HG03097 (cell line): ENCODE measurements around the gene SH2D4B.
"Not testable (repeated sequence)": the region's sequence is repeated elsewhere in the genome, so short reads cannot be mapped to it uniquely, and the experiment has no call there.

Experiments
- ATAC-seq: cut with Tn5 transposase; IDR thresholded peaks from one replicate; pipeline ENCODE4 v1.9.1; 2021; ENCODE audit not compliant: unreplicated experiment, low FRiP score

Gene SH2D4B

DNA sequence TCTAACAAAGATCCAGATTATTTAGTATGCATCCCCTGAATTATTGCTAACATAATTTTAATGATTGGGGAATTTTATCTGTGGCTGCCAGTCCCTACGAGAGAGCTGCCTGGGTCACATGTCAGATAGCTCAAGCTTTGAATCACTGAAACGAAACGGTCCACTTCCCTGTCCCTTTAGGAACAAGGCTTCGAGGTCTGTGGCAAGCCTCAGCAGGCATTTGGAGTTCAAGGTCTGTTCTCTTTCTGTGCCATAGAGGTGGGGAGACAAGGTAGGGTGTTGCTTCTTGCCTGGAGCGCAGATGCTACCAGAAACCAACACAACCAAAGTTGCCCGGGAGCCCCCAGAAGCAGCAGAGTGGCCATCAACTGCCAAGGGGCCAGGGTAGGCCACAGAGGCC lies 13.9 kb upstream of the SH2D4B start:
- ATAC-seq = no peak

DNA sequence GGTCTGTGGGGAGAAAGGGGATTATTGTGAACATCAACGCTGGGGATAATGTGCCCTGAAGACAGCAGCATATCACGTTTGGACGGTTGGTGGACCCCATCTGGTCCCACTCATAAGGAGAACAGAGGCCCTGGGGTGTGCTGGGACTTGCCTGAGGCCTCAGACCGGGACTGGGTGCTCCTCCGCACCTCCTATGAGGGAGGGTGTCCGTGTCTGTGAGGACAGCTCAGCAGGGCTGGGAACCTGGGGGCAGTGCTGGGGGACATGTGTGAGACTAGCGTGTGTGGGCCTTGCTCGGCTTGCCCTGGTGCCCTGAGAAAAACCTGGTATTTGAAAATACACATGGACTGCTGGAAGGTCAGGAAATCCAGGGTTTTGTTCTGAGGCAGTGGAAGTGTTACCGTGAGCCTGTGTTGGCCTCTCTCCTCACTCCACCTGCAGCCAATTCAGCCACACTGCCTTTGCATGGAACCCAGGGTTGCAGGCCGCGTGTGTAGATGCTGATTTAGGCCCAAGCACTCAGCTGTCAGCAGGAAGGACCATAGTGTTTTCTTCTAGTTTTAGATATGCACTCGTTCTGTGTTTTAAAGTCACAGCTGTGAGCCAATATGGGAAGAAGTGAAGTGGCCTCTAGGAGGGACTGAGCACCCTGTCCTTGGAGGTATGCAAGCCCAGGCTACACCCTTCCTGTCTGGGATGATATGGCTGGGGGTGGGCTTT lies 13.4 kb upstream of the SH2D4B start:
- no peak for ATAC-seq

DNA sequence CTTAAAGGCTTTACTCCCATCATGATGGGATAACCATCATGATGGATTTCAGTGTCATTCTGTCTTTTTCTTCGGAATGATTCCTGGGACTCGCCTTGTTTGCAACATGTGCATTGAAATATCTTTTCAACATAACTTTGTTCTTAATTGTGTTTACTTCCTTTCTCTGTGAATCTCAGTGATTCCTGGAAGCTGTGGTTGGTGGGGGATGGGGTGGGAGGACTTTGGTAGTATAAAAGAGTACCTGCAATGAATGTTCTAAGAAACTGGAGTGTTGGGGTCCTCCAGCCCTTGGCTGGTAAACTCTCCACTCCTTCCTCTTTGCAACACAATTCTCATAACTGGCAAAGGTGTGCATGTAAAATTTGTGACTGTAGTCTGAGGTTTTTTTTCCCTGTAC lies 11.5 kb upstream of the SH2D4B start:
- no peak for ATAC-seq

DNA sequence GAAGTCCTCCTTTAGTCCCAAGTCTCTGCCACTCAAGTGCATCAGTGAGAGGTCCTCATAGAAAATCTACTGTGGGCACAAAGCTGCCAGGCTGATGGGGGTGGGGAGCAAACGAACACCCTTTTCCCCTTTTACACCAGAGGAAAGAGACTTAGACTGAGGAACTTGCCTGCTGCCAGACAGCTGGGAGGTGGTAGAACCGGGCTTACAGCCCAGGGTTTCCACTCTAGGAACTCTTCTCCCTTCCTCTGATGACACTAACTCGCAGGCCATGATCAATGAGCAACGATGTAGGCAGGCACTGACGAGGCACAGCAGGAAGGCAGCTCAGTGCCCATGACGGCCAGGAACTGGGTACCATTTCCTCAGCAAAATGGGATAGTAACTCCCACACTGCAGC lies 11.0 kb upstream of the SH2D4B start:
- no peak for ATAC-seq

DNA sequence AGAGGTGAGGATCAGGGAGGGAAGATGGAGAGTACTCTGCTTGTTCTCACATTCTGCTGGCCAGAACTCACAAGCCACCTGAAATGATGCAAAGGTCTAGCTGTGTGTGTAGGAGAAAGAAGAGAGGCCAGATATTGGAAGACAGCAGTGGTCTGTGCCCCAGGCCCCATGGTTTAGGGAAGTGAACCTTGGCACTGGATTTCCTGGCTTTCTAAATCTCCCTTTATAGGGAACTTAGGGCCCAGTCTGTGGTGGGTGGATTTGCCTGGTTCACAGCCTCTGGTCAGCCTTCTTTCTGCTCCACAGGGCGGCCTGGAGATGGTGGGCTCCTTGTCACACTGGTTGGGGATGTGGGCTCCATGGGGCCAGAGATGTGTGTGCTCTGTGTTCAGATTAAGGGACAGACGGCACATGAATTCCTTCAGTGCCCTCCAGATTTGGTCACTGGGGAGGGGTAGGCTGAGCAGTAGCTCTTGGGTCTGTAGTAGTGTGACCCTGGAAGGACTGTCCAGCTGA lies 9.5 kb upstream of the SH2D4B start:
- no peak for ATAC-seq

DNA sequence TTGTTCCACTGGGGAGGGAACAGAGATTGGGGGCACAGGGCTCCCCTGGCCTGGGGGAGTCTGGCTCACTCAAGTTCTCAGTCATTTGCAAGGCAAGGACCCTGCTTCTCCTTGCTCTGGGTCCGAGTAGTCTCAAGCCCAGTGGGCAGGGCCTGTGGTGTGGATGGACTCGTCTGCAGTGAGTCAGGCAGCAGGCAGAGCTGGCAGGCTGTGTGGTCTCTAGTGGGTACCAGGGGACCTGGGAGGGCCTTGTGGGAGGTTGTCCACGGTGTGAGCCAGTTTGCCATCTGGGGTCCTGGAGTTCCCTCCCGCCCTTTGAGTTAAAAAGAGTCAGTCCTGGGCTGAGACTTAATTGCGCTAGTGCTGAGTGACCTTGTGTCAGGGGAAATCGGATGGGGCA lies 8.8 kb upstream of the SH2D4B start:
- ATAC-seq = no peak

DNA sequence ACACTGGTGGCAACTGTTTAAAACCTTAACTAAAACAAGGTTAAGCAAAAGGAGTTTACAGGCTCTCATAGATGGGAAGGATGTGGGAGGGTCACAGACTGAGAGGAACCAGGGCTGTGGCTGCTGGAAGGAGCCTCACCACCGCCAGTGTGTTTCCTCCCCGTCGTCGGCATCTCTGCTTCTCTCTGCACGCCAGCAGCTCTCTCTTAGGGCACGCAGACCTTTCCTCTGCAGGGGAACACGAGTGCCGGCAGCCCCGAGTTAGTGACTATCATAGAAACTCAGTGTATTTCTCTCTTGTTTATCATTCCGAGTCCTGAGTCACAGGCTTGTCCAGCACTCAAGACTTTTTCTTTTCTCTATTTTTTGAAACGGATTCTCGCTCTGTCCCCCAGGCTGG lies 8.1 kb upstream of the SH2D4B start:
- no peak for ATAC-seq

DNA sequence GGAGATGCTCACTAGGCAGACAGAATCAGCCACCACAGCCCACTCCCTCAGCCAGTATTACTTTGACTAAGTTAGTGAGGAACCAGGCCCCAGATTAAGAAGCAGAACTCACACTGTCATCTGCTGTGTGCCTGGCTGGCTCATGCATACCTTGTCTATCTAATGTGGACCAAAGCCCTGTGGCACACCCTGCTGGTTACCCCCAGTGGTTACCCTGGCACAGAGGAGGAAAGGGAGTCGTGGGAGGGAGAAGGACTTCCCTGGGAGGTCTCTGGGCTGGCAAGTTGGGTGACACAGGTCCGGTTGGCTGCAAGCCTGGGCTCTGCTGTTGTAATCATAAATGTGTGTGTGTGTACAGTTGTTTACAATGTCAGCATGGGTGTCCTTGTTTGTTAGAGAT lies 7.5 kb upstream of the SH2D4B start:
- ATAC-seq = no peak

DNA sequence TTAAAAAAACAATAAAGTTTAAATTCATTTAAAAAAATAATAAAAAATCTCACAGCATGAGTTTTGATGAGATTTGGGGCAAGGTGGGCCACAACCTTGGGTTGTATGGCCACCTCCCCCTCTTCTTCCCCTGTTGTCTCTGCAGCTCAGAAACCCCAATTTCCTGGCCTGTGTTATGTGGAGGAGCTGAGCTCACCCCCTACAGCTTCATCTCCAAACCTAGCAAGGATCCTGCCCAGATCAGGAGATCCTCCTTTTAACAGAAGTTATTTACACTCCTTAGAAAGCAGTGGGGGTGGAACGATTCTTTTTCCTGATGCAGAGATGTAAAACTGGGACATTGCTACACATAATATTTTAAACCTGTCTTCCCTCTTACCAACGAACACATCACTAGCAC lies 6.9 kb upstream of the SH2D4B start:
- no peak for ATAC-seq

DNA sequence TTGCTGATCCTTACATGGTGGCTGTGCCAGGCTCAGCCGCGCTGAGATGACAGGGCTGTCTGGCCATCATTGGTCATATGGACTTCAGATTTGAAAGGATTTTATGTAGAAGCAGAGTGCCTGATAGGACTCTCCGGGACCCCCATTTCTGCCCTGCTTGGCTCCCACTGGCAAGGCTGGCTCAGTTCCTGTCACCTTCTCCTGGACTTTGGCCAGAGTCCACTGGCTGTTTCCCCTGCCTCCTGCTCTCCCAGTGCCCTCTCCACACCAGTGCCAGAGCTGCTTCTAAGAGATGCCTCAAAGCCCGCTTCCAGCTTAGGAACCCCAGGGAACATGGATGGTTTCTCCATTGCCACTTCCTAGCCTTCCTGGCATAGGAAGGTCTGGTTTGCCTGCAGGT lies 5.1 kb upstream of the SH2D4B start:
- no peak for ATAC-seq

DNA sequence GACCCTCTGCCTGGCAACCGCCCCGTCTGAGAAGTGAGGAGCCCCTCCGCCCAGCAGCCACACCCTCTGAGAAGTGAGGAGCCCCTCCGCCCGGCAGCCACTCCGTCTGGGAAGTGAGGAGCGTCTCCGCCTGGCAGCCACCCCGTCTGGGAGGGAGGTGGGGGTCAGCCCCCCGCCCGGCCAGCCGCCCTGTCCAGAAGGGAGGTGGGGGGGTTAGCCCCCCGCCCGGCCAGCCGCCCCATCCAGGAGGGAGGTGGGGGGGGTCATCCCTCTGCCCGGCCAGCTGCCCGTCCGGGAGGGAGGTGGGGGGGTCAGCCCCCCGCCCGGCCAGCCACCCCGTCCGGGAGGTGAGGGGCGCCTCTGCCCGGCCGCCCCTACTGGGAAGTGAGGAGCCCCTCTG lies 3.6 kb upstream of the SH2D4B start:
- not testable (repeated sequence) for ATAC-seq

DNA sequence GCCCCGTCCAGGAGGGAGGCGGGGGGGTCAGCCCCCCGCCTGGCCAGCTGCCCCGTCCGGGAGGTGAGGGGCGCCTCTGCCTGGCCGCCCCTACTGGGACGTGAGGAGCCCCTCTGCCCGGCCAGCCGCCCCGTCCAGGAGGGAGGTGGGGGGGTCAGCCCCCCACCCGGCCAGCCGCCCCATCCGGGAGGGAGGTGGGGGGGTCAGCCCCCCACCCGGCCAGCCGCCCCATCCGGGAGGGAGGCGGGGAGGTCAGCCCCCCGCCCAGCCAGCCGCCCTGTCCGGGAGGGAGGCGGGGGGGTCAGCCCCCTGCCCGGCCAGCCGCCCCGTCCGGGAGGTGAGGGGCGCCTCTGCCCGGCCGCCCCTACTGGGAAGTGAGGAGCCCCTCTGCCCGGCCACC lies 3.1 kb upstream of the SH2D4B start:
- ATAC-seq = not testable (repeated sequence)

DNA sequence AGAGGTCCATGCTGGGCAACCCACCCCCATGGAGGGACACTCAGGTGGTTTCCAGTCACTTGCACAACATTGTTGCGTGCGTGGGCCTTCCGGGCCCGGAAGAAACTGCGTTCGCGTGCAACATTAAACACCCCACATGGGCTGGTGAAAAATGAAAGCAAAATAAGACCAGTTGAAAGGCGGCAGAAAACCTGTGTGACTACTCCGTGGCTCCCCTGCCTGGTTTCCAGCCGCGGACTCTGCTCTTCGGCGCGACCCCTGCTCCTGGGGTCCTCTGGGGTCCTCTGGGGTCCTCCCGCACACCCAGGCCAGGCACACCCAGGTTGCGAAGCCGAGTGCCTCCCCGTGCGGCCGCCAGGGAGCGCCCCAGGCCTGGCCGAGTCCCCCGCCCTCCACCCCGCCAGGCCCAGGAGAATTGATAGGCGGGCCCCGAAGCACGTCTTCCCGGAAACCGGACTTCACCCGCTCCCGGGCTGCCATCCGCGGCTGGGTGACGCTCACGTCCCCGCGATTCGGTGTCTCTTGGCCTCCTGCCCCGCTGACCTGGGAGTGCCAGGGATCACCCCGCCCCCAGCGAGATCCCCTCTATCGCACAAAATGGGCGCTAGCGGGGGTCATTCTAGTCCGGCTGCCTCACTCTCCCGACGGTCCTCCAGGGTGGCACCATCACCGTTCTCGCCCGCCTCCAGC lies 1.9 kb upstream of the SH2D4B start:
- peak; percentile 62 for ATAC-seq

DNA sequence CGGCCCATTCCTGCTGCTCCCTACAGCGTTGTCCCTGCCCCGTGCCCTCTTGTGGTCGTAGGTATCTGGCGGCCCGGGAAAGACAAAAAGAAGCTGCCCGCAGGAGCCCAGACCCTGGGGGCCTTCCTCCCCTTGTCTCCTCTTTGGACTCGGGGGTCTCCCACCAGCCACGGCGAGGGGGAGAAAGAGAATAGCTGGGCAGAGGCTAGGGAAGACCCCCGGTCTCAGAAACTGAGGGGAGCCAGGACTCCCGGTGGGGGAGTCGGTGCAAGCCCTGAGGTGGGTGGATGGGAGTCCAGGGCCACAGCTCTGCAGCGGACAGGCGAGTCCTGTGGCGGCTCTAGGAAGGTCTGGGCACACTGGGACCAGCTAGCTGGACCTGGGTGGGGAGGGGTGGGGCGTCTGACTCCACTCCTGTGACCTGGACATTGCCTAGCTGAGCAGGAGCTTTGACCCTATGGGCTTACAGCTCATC lies 1.3 kb upstream of the SH2D4B start:
- no peak for ATAC-seq

DNA sequence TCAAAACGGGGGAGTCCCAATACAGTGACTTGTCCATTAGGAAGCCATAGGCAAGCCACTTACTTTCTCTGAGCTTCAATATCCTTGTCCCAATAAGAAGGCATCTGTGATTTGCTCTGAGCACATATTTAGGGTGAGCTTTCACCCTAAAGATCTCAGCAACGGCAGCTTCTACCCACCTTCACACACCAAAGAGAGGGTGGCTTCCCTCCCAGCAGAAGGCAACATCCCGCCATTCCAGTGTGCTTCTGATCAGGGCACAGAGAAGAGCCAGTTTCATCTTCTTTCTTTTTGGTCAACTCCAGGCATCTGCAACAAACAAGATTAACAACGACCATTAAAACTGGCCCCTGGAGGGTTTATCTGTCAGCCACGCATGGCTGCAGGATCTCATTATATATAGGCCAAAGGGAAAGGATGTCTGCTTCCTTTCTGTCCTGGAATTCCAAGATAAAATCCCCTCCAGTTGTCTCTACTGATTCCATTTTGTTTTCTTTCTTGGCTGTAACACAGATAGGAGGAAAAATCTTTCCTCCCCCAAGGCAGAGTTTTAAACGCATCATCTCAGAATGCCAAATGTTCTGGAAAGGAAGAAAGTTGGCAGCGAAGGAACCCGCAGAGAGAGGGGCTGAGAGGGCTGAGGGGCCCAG lies 491 bp upstream of the SH2D4B start:
- no peak for ATAC-seq

DNA sequence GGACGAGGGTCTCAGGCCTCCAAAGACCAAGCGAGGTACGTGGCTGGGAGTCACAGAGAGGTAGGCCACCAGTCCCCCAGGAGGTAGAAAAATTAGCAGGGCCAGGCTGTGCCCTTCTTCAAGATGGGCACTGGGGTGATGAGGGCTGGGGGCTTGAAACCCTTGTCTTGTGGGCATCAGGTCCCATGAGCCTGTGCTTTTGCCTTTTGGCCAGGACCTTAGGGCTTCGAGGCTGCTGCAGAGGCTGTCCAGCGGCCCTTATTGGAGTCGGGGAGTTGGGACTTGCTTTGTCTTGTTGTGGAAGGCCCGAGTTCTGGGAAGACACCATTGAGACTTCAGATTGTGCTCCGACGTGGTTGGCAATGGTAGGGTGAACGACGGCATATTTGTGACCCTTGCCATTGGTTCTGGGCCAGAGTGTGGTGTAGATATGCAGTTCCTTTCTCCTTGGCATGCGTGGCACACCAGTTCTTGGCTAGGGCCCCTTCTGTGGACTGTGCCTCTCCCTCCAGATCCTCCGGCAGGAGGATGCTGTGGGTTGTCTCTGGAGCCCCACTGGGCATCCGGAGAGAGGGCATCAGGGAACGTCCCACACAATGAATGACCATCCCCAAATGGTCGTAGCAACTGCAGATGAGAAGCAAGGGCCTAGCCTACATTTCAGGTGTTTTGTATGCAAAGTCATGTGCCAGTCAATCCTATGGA lies 931 bp downstream of the SH2D4B start:
- ATAC-seq = no peak

DNA sequence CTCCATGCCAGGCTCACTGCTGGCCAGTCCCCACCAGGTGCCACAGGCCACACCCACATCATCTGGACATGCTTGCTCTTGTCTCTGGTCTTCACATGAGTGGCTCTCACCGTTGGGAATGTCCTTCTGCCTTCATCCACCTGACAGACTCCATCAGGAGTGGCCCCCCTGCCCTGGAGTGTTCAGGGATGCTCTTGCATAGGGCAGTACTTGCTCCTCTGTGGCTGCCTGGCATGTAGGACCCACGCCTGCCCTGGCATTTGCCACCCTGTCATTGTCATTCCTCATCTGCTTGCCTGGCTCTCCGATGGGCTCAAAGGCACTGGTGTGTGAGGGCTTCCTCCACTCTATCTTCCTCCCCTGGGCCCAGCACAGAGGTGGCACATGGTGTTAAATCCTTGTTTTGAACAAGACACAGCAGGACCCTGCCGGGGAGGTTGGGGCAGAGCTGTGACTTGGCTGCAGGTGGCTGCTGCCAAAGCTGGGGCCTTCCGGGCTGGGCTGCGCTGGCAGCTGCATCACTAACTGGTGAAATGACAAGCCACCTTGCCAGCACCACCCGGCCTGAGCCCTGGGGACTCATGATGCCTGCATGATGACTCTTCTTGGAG lies 1.8 kb downstream of the SH2D4B start:
- no peak for ATAC-seq

DNA sequence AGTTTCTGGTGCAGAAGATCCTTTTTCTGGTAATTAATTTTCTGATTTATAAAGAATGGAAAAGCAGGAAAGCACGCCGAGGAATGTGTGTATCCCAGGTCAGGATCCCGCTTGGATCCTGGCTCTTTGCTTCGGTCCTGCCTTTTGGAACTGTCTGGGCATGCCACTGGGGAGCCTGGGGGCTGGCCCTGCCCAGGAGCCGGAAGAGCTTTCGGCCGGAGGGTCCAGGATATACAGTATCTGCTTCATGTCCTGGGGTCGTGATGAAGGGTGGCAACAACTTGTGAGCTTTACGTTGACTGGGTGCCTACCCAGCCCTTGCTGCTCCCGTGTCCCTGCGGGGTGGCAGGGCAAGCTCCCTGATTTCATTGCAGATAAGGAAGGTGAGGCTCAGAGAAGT lies 2.4 kb downstream of the SH2D4B start:
- no peak for ATAC-seq

DNA sequence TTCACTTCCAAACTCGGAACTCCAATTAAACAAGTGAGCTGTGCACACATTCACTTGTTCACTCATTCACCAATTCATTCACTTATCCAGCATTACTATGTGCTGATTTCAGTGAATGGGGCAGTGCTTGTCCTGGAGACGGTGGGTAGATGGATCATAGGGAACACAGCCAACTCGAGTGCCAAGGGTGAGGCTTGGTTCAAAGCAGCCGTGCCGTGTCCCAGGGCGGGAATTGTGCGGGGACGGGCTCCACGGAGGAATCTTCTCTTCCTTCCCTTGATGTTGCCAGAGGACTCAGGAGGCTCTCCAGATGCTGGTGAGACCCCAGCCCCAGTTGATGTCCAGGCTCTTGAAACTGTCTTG lies 2.9 kb downstream of the SH2D4B start:
- no peak for ATAC-seq

DNA sequence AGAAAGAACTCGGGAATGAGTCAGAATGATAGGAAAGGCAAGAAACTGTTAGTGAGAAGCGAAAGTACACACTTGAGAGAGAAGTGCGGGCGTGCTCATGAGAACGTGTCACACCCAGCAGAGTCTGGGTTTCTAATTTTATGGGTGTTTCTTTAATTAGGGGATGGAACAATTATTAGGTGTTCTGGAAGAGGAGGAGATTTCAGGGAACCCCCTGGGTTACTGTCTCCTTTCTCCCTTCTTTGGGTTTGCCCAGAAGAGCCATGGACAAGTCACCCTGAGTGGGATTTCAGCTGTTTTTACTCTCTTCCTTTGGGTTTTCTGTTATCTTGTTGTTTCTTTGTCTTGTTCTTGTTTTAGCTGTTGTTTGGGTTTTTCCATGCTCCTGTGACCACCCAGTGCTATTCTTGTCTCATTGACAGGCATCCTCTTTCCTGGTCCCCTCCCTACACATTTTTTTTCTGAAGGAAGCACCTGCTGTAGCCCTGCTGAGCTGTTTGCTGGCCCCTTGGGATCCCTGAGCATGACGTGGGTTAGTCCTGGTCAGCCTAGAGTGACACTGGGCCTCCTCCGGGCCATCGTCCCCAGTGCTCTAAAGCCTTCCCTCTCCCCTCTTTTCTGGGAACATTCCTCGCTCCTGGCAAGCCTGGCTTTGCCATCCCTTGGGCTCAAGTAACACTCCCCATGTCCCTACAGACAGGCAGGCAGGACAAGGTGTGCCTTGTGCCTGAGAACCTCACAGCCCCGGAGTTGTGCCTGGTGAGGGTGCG lies 3.5 kb downstream of the SH2D4B start:
- ATAC-seq = peak; percentile 55
